ENCODE data around the gene NXNL2.

The NXNL2 gene

GRCh38 chr9:88531920-88532698 is 2.9 kb upstream of the NXNL2 start:
- no peak for DNase-seq (ENCODE audit: low read depth)

GRCh38 chr9:88533951-88534455 is 975 bp upstream of the NXNL2 start:
- DNase-seq (ENCODE audit: low read depth), result no peak

GRCh38 chr9:88535226-88536022 is 446 bp downstream of the NXNL2 start:
- DNase-seq (ENCODE audit: low read depth), result no peak

GRCh38 chr9:88536023-88536324 is 996 bp downstream of the NXNL2 start:
- no peak for DNase-seq (ENCODE audit: low read depth)

DNA sequence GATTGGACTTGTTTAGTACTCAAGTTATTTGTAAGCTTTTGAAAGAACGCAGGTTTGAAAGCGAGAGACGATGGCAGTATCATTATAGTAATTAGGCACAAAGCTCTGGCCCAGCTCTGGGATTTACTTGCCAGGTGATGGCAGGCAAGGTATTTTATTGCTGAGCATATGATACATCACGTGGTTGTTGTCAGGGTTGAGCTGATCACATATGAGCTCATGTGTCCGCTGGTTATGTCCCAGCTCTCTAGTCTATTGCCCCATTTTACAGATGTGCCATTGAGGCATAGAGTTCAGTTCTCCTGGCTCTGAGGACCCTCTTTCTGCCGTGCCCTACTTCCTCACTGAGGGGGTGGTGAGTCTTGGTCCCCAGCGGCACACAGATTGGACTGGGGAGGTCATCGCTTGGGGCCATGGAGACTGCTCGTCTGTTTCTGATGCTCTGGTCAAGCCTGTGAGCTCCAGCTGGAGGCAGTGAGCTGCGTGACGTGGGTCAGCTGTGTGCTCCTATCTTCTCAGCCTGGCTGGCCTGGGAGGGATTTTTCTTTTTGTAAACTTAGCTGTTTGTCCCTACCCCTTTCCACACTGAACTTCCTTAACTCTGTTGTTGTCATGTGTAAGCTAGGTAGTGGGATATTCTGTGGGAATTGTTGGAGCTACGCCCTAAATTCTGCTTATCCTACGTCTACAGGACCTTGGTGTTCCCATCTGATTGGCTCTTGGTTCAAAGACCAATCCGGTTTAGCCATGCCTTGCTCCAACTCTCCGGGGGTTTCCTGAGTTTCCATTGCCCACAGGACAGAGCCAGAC is 2.2 kb downstream of the NXNL2 start:
- no peak for DNase-seq (ENCODE audit: low read depth)

DNA sequence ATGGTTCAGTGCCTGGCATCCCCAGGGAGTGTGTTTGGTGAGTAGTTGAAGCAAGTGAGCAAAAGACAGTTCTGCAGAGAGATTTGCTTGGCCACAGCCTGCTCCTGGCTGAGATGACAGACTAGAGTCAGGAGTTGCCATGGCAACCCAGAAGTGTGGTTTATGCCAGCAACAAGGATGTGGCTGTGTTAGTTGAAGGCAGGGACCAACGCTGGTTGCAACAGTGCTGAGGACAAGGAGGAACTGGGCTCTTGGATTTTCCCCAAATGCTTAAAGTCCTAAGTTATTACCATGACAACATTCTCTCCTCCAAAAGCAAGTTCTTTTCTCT is 2.7 kb downstream of the NXNL2 start:
- no peak for DNase-seq (ENCODE audit: low read depth)

DNA sequence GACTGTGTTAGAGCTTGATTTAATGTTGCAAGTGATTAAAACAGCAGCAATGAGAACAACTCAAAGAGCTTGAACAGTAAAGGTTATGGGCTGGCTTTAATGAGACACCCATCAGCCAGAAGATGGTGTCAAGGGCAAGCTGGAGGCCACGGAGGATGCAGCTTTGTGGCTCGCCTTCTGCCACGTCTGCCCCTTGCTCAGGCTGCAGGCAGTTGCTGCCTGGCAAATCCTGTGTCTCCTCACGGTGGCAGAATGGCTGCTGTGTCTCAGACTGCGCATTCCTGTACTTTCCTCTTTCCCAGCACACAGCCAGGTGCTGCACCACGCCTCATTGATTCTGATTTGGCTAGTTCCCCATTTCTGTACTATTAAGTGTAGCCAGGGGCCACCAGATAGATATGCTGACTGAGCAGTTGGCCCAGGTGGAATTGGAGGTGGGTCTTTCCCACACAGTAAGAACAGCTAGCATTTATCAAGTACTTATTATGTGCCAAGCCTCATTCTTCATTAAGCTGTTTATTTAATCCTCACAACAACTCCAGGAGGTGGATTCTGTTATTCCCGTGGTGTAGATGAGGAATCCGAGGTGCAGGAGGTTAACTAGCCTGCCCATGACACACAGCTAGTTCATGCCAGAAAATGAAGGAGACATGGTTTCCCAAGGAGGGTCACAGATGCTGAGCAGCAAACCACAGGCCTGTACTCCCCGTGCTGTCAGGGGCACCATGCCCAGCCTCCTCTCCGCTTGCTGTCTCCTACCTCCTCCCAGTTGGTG is 3.5 kb downstream of the NXNL2 start:
- DNase-seq (ENCODE audit: low read depth), result no peak

DNA sequence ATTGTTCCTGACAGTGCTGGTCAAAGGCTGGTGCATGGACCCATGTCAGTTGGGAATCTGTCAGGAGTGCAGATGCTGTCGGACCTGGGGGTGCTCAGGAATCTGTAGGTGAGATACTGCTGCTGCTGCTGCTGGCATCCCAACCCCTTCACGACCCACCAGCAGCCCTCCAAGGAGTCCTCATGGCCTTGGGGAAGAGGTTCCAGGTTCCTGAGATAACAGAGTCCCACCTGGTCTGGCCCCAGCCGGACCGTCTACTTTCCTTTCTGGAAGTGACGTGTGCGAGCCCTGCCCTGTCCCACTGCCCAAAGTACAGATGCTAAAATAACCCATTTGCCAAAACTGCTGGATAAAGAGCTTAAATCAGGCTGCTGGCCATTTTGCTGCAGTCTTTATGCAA is 4.3 kb downstream of the NXNL2 start:
- no peak for DNase-seq (ENCODE audit: low read depth)

DNA sequence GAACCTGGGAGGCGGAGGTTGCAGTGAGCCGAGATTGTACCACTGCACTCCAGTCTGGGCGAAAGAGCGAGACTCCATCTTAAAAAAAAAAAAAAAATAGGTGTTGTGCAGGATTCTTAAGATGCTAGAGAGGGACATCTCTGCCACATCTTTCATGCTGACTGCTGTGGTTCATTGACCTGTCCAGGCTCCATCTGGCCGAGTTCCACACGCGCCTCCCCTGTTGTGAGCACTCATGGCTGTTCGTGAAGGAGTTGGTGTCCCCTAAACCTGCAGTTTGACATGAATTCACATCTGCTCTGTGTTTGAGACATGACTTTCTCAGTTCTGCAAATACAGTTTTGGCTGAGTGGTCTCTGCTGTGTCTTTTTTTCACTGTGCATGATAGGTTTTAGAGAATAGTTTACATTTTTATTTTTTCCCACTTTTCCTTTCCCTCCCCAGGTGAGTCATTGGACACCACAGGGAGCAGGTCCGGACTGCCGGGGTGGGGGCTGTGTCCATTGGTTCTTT is 5.3 kb downstream of the NXNL2 start:
- no peak for DNase-seq (ENCODE audit: low read depth)

DNA sequence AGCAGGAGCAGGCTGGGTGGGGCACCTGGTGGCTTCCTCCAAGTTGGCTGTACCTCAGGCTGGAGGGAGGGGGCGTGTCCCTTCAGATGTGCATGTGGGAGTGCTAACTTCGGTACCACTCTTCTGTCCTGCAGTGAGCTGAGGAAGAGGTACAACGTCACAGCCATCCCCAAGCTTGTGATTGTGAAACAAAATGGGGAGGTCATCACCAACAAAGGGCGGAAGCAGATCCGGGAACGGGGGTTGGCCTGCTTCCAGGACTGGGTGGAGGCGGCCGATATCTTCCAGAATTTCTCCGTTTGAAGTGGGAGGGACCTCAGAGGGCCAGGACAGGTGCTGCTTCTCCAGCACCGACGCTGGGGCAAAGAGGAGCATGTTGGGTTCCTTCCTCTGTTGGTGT is 9.3 kb downstream of the NXNL2 start:
- DNase-seq (ENCODE audit: low read depth), result no peak

DNA sequence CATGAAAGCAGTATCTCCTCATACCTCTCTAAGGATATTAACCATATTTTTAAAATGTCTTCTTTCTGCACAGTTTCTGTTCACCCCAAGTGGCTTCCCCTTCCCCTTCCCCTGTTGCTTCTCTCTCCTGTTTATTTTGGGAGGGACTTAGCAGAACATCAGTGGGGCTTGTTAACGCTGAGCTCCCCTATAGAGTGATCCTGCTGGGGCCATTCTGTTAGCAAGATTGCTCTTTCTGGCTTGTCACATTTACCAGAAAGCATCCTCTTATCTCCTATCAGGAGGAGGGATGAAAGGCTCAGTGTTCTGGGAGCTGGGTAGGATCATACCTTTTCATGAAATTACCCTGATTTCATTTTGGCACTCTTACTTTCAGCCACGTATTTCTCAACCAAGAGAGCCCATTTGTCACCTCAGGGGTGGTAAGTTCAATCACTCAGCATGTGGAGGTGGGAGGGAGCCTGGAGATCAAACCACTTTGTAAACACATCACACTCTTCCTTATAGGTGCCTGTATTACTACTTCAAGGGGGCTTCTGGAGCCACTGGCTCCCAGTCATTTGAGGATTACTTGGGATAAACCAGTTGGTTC is 16.7 kb downstream of the NXNL2 start:
- DNase-seq (ENCODE audit: low read depth), result no peak

- DNase-seq (ENCODE audit: low read depth), result no peak
Observed at GRCh38 chr9:88553350-88553749, 18.4 kb downstream of the NXNL2 start.

GRCh38 chr9:88555268-88555980 is 20.4 kb downstream of the NXNL2 start:
- DNase-seq (ENCODE audit: low read depth), result no peak

DNA sequence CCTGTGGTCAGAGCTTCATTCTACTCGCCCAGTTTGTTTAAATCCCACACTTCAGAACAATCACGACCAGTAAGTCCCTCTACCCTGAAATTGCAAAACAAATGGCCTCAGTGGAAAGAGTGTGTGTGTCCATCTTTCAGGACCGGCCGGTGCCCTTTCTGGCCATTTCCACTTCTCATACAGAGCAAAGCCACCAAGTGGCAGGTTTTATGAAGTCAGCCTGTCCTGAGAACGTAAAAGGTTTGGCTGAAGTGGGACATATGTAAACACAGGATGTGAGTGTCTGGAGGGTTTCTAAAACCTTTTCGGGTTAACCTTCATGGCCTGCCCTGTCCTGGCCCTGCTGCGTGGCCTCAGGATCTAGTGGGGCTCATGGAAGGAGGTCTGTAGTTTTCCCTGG is 24.7 kb downstream of the NXNL2 start:
- no peak for DNase-seq (ENCODE audit: low read depth)

DNA sequence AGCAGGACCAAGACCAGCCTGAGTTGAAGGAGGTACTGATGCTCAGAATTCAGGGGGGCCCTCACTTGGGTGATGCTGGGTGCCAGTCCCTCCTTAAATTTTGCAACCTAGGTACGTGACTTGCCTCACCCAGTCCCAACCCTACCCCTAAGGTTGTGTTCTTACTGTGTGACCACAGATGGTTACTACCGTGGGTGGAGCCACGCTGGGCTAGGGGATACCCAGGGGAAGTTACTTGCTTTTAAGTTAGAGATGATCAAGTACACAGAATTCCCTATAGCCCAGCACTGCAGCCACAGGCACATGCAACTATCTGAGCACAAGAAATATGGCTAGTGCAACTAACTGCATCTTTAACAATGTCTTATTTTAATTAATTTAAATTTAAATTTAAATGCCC is 32.9 kb downstream of the NXNL2 start:
- no peak for DNase-seq (ENCODE audit: low read depth)

- DNase-seq (ENCODE audit: low read depth), result no peak
Observed at GRCh38 chr9:88571419-88571818, 36.4 kb downstream of the NXNL2 start.

DNA sequence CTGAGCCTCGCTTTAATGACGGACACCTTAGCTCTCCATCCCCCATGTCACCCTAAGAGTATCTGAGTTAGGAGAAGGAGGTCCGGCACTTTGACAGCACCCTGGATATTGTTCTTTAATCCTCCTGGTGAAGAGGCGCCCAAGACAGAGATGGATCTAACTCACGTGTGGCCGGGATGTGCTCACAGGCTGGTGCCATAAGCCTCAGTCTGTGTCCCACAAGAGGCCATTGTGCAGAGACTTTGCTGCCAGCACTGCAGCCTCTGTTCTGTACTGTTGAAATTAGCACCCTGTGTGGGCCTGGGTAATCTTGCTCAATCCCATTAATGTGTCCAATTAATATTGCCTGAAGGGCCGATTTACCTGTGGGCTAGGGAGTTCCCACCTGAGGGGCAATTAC is 37.7 kb downstream of the NXNL2 start:
- DNase-seq (ENCODE audit: low read depth), result no peak

DNA sequence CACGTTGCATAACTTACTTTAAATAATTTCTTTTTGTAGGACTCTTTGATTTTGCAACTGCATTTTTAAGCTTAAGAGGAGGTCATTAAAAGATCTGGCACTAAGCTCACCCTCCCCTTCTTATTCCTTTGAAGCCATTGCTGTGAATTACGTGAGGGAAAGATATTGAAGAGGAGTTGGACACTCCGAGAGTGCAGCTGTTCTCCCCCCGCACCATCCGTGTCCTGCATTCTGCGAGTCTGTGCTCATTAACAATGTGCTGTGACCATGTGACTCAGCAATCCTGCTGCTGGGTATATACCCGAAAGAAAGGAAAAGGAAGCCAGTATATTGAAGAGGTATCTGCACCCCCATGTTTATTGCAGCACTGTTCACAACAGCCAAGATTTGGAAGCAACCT is 40.0 kb downstream of the NXNL2 start:
- DNase-seq (ENCODE audit: low read depth), result no peak

DNA sequence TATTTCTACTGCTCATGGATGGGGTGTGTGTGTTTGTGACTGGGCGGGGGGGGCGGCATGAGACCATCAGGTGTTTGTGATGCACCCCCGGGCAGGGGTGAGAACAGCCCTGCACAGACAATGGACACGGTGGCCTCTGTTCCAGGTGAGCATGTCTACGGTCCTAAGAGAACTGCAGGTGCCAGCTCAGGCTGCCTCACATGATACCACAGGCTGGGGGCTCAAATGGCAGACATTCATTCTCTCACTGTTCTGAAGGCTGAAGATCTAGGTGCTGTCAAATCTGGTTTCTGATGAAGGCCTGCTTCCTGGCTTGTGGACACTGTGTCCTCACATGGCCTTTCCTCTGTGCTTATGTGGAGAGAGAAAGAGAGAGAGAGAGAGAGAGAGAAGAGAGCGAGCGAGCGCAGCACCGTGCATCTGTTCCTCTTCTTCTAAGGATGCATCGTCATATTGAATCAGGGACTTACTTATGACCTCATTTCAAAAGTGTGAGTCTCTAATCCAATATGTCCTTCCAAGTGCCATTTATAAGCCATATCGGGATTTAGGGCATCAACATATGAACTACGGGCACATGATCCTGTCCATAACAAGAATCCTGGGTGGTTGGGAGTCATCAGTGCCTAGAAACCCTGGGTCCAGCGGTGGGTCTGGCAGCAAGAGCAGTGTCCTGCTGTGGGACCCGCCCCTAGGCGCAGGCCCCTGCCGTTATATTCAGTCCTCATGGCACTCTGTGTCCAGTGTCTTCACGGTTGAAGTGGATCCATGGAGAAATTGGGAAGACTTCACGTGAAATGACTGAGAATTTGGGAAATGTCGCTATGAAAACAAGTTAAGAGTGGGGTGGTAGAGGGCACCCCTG is 42.5 kb downstream of the NXNL2 start:
- DNase-seq (ENCODE audit: low read depth), result no peak
